A549 (cell line): ENCODE data around the gene RNF39. TPM values are rescaled to one million over a fixed set of nuclear protein-coding genes. Genes with fewer than 3 reads are reported as not detected.

Experiments
- ATAC-seq, 2 experiments: fragments of 200-7000 bp in 1 of 2; fragments of >200 bp in 1 of 2; cut with Nextera tagmentation in 1 of 2; cut with Tn5 transposase in 1 of 2; 3 replicates each; pipeline versions ENCODE4 v1.8.0 to v1.9.1; 2018 to 2020; ENCODE audit warnings: mild to moderate bottlenecking in 1 of 2, moderate library complexity in 1 of 2
- CTCF ChIA-PET: fragments of 300-600 bp; sonication (Branson Sonifier 250); formaldehyde crosslinking; extraction: SDS; loops from one replicate; lab custom pipeline; 2021; ENCODE audit warnings: antibody characterized with exemption, inconsistent platforms; lab: Yijun Ruan, JAX
- POLR2A ChIA-PET: fragments of 350-600 bp; formaldehyde crosslinking; extraction: SDS; loops from one replicate; lab custom pipeline; 2021; ENCODE audit warnings: antibody characterized with exemption, inconsistent platforms; lab: Yijun Ruan, JAX
- DNase-seq, 2 experiments: peaks; one replicate each; pipeline versions ENCODE4 v3.0.0 to v3.0.0-alpha.2; 2011 to 2016; ENCODE audit warnings: low read depth in 1 of 2, low spot score in 1 of 2
- FAIRE-seq: peaks from 2 replicates; lab custom pipeline; 2011; peaks lifted over from hg19 to GRCh38; lab: Jason Lieb, UNC
- H3K27ac ChIP-seq, 2 experiments: fragments of >200 bp; sonication (Bioruptor Twin); formaldehyde crosslinking; 3 replicates each; pipeline ENCODE4 v1.5.1; 2016 to 2017
- H3K4me1 ChIP-seq: fragments of >200 bp; sonication (Bioruptor Twin); formaldehyde crosslinking; 3 replicates; pipeline ENCODE4 v1.6.1; 2016
- H3K4me2 ChIP-seq: fragments of >200 bp; sonication (Bioruptor Twin); formaldehyde crosslinking; 3 replicates; pipeline ENCODE4 v1.6.1; 2016
- H3K4me3 ChIP-seq: fragments of >200 bp; sonication (Bioruptor Twin); formaldehyde crosslinking; 3 replicates; pipeline ENCODE4 v1.5.1; 2016
- H3K9me3 ChIP-seq: fragments of >200 bp; sonication (Bioruptor Twin); formaldehyde crosslinking; 3 replicates; pipeline ENCODE4 v1.6.1; 2016
- CBX2 ChIP-seq: fragments of 200-600 bp; sonication (generic); IDR thresholded peaks from 2 replicates; pipeline ENCODE4 v1.6.1; 2016; ENCODE audit warnings: low read depth, mild to moderate bottlenecking, borderline replicate concordance
- CBX8 ChIP-seq: fragments of 200-600 bp; sonication (generic); IDR thresholded peaks from 2 replicates; pipeline ENCODE4 v1.6.1; 2016
- CEBPB ChIP-seq, 2 experiments: fragments of >200 bp in 1 of 2; sonication (Bioruptor Twin) in 1 of 2; formaldehyde crosslinking in 1 of 2; IDR thresholded peaks; 2 replicates each; pipeline ENCODE4 v1.6.1; 2012 to 2016
- E2F6 ChIP-seq: IDR thresholded peaks from 2 replicates; pipeline ENCODE4 v1.6.1; 2012; ENCODE audit warnings: low read depth, borderline replicate concordance
- EHMT2 ChIP-seq: fragments of 200-600 bp; sonication (generic); IDR thresholded peaks from 2 replicates; pipeline ENCODE4 v1.6.1; 2016; ENCODE audit warnings: antibody characterized with exemption, low read depth, mild to moderate bottlenecking, moderate library complexity
- EP300 ChIP-seq, 2 experiments: fragments of >200 bp; sonication (Bioruptor Twin); formaldehyde crosslinking; IDR thresholded peaks; 2 replicates in 1 of 2; 3 replicates in 1 of 2; pipeline ENCODE4 v1.6.1; 2016 to 2017
- FOSB ChIP-seq: fragments of 250-450 bp; sonication (Bioruptor Pico); IDR thresholded peaks from 2 replicates; pipeline ENCODE4 v1.5.0; 2020; ENCODE audit warnings: mild to moderate bottlenecking, moderate library complexity
- FOXS1 ChIP-seq: fragments of 250-450 bp; sonication (Bioruptor Pico); IDR thresholded peaks from 2 replicates; pipeline ENCODE4 v1.5.0; 2020; ENCODE audit warnings: mild to moderate bottlenecking, moderate library complexity
- GATA3 ChIP-seq: IDR thresholded peaks from 2 replicates; pipeline ENCODE4 v1.6.1; 2012; ENCODE audit warnings: borderline replicate concordance
- HDAC2 ChIP-seq: fragments of 200-600 bp; sonication (generic); IDR thresholded peaks from 2 replicates; pipeline ENCODE4 v1.6.1; 2016
- HEYL ChIP-seq: fragments of 250-450 bp; sonication (Bioruptor Pico); IDR thresholded peaks from 2 replicates; pipeline ENCODE4 v1.8.0; 2021; ENCODE audit warnings: mild to moderate bottlenecking, moderate library complexity
- HOXB5 ChIP-seq: fragments of 250-450 bp; sonication (Bioruptor Pico); IDR thresholded peaks from 2 replicates; pipeline ENCODE4 v1.5.0; 2020; ENCODE audit warnings: mild to moderate bottlenecking, moderate library complexity
- JUN ChIP-seq, 2 experiments: fragments of >200 bp; sonication (Bioruptor Twin); formaldehyde crosslinking; IDR thresholded peaks; 2 replicates in 1 of 2; 3 replicates in 1 of 2; pipeline ENCODE4 v1.6.1; 2016 to 2017
- JUNB ChIP-seq: fragments of >200 bp; sonication (Bioruptor Twin); formaldehyde crosslinking; IDR thresholded peaks from 2 replicates; pipeline ENCODE4 v1.6.1; 2016
- KDM1A ChIP-seq: fragments of 200-600 bp; sonication (generic); IDR thresholded peaks from 2 replicates; pipeline ENCODE4 v1.6.1; 2016; ENCODE audit warnings: low read depth, mild to moderate bottlenecking
- KDM5A ChIP-seq: fragments of 200-600 bp; sonication (generic); IDR thresholded peaks from 2 replicates; pipeline ENCODE4 v1.6.1; 2016; ENCODE audit warnings: antibody characterized with exemption, mild to moderate bottlenecking
- MAFK ChIP-seq: fragments of 450-650 bp; IDR thresholded peaks from 2 replicates; pipeline ENCODE4 v1.6.1; 2014; ENCODE audit not compliant: partially characterized antibody
- MAZ ChIP-seq: fragments of 150-350 bp; IDR thresholded peaks from 2 replicates; pipeline ENCODE4 v1.6.1; 2014; ENCODE audit warnings: antibody characterized with exemption, low read depth, low read length, borderline replicate concordance
- MYC ChIP-seq: IDR thresholded peaks from 2 replicates; pipeline ENCODE4 v1.6.1; 2012; ENCODE audit warnings: mild to moderate bottlenecking, inconsistent platforms, low read length, improper control_type of control experiment, borderline replicate concordance
- NPAS2 ChIP-seq: fragments of 250-450 bp; sonication (Bioruptor Pico); IDR thresholded peaks from 2 replicates; pipeline ENCODE4 v1.8.0; 2022; ENCODE audit warnings: mild to moderate bottlenecking, moderate library complexity, borderline replicate concordance
- NR3C1 ChIP-seq: fragments of >200 bp; sonication (Bioruptor Twin); formaldehyde crosslinking; IDR thresholded peaks from 3 replicates; pipeline ENCODE4 v1.6.1; 2017
- PHF8 ChIP-seq: fragments of 200-600 bp; sonication (generic); IDR thresholded peaks from 2 replicates; pipeline ENCODE4 v1.6.1; 2016; ENCODE audit warnings: low read depth, mild to moderate bottlenecking, antibody characterized with exemption, moderate library complexity, borderline replicate concordance
- POLR2AphosphoS2 ChIP-seq: conservative IDR thresholded peaks from 2 replicates; pipeline ENCODE4 v1.6.1; 2012; ENCODE audit warnings: low read length, improper control_type of control experiment, inconsistent platforms
- SMC3 ChIP-seq: fragments of >200 bp; sonication (Bioruptor Twin); formaldehyde crosslinking; IDR thresholded peaks from 3 replicates; pipeline ENCODE4 v1.6.1; 2018; ENCODE audit warnings: inconsistent platforms
- TFCP2L1 ChIP-seq: fragments of 250-450 bp; sonication (Bioruptor Pico); IDR thresholded peaks from 2 replicates; pipeline ENCODE4 v1.5.0; 2021; ENCODE audit warnings: mild to moderate bottlenecking
- ZC3H11A ChIP-seq: fragments of 450-650 bp; IDR thresholded peaks from 2 replicates; pipeline ENCODE4 v1.6.1; 2014; ENCODE audit warnings: antibody characterized with exemption, mild to moderate bottlenecking
- ZSCAN20 ChIP-seq: fragments of 250-450 bp; sonication (Bioruptor Pico); IDR thresholded peaks from 2 replicates; pipeline ENCODE4 v1.8.0; 2022; ENCODE audit warnings: mild to moderate bottlenecking, moderate library complexity
- WGBS: methylation state at CpG from one replicate; pipeline ENCODE4 v1.1.6; 2017; ENCODE audit errors: missing lambda C conversion rate; 5-methylcytosine and 5-hydroxymethylcytosine counted together
- polyA plus RNA-seq, 4 experiments: library from polyadenylated mRNA; depleted of rRNA in 3 of 4; stranded (reverse); fragments of >200 nt; fragmentation: RNase III in 1 of 4; extraction: RNeasy Plus Mini Kit Qiagen cat#74134 plus additional on column Dnase treatment in 1 of 4; gene quantifications; 2 replicates in 3 of 4; 3 replicates in 1 of 4; pipeline ENCODE4 v1.2.3, GENCODE V29; 2011 to 2017
- TF ChIP-seq, protein P1 (sequence below): fragments of >200 bp; sonication (Bioruptor Twin); formaldehyde crosslinking; IDR thresholded peaks from 3 replicates; pipeline ENCODE4 v1.6.1; 2016
- TF ChIP-seq, protein P2 (sequence below): fragments of 250-450 bp; sonication (Bioruptor Pico); IDR thresholded peaks from 2 replicates; pipeline ENCODE4 v1.5.0; 2020; ENCODE audit warnings: low read depth, mild to moderate bottlenecking, moderate library complexity
- TF ChIP-seq, protein P3 (sequence below): fragments of 450-650 bp; IDR thresholded peaks from 2 replicates; pipeline ENCODE4 v1.6.1; 2014; ENCODE audit warnings: antibody characterized with exemption

Gene RNF39
- polyA plus RNA-seq, 2 of the 4 experiments (the other 2 are of a cell fraction), result not detected

- Histone ChIP-seq H3K4me1 (peaks cover 36% of the 10 kb centered on the region), H3K4me2 (no peak overlapping the region), H3K4me3 (no peak overlapping the region), H3K9me3 (no peaks in the 10 kb centered on the region), H3K27ac (no peak overlapping the region)
- no peak for TF ChIP-seq GATA3
- no peak for TF ChIP-seq KDM5A
- TF ChIP-seq HDAC2, result no peak
- TF ChIP-seq FOXS1 (CRISPR knock-in tag), result no peak
- no peak for TF ChIP-seq JUN (IDR thresholded peaks at IDR 0.05)
- TF ChIP-seq E2F6, result no peak
- TF ChIP-seq, protein P1, sequence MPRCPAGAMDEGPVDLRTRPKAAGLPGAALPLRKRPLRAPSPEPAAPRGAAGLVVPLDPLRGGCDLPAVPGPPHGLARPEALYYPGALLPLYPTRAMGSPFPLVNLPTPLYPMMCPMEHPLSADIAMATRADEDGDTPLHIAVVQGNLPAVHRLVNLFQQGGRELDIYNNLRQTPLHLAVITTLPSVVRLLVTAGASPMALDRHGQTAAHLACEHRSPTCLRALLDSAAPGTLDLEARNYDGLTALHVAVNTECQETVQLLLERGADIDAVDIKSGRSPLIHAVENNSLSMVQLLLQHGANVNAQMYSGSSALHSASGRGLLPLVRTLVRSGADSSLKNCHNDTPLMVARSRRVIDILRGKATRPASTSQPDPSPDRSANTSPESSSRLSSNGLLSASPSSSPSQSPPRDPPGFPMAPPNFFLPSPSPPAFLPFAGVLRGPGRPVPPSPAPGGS, result no peak
- TF ChIP-seq MAFK, result no peak
- TF ChIP-seq NPAS2 (CRISPR knock-in tag), result no peak
- TF ChIP-seq TFCP2L1 (CRISPR knock-in tag), result no peak
- TF ChIP-seq POLR2AphosphoS2, result no peak
- no peak for TF ChIP-seq MAZ
- no peak for TF ChIP-seq EHMT2
- no peak for TF ChIP-seq ZC3H11A
- TF ChIP-seq EP300 (IDR thresholded peaks at IDR 0.05), result no peak
- no peak for TF ChIP-seq HEYL (CRISPR knock-in tag)
- no peak for TF ChIP-seq KDM1A
- TF ChIP-seq ZSCAN20 (CRISPR knock-in tag), result no peak
- no peak for TF ChIP-seq FOSB (CRISPR knock-in tag)
- TF ChIP-seq SMC3, result no peak
- FAIRE-seq, result no peak
- CTCF ChIA-PET, result interaction anchor here (0.8 to 16.7 kb wide), 3 partner anchors 10 to 22 kb away, joined by 3 to 353 read pairs (median 4); partner anchors contain the start of gene TRIM40
- POLR2A ChIA-PET, result no interaction called here
- 76% methylated on average over 6 of the region's 6 CpGs for WGBS
- ATAC-seq, result no peak
- no peak for DNase-seq
Measured at GRCh38 chr6:30116724-30117123, 41.2 kb upstream of the RNF39 start.

DNA sequence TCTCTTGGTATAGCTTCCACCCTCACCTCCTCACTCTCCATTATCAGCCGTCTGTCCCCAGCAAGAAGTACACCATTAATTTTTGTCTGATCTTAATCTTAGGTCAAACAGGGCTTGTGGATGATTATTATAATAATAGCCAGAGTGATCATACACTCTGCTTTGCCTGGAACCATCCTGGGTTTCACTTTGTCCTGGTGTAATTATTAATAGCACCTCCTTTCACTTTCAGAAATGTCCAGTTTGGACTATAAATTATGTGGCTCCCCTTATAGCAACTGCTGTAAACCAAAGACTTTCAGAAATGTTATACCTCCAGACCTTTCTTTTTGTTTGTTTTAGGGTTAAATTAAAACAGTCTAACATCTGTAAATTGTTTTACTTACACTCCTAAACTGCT is 38.3 kb upstream of the RNF39 start:
- FAIRE-seq (no peak), ATAC-seq (peak in 1 of 2 experiments; percentile 24; a peak in 1 of 6 replicates), DNase-seq (no peak)
- TF ChIP-seq KDM1A, result no peak
- TF ChIP-seq PHF8, result no peak
- no peak for TF ChIP-seq HOXB5
- TF ChIP-seq, protein P2, sequence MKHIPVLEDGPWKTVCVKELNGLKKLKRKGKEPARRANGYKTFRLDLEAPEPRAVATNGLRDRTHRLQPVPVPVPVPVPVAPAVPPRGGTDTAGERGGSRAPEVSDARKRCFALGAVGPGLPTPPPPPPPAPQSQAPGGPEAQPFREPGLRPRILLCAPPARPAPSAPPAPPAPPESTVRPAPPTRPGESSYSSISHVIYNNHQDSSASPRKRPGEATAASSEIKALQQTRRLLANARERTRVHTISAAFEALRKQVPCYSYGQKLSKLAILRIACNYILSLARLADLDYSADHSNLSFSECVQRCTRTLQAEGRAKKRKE, result no peak
- TF ChIP-seq FOXS1 (CRISPR knock-in tag), result no peak
- TF ChIP-seq JUNB, result no peak
- TF ChIP-seq HEYL (CRISPR knock-in tag), result no peak
- no peak for TF ChIP-seq JUN (IDR thresholded peaks at IDR 0.05)
- no peak for TF ChIP-seq HDAC2
- TF ChIP-seq MYC, result no peak
- no peak for TF ChIP-seq EHMT2
- no peak for TF ChIP-seq E2F6
- no peak for TF ChIP-seq ZSCAN20 (CRISPR knock-in tag)
- TF ChIP-seq CEBPB (IDR thresholded peaks at IDR 0.05), result no peak
- TF ChIP-seq CBX2, result no peak
- no peak for TF ChIP-seq NR3C1
- TF ChIP-seq CBX8, result no peak
- TF ChIP-seq, protein P3, sequence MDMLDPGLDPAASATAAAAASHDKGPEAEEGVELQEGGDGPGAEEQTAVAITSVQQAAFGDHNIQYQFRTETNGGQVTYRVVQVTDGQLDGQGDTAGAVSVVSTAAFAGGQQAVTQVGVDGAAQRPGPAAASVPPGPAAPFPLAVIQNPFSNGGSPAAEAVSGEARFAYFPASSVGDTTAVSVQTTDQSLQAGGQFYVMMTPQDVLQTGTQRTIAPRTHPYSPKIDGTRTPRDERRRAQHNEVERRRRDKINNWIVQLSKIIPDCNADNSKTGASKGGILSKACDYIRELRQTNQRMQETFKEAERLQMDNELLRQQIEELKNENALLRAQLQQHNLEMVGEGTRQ, result no peak
- Histone ChIP-seq H3K27ac (peak overlapping the region; percentile 58 to 73; a peak in 5 of 6 replicates), H3K4me1 (peaks cover 34% of the 10 kb centered on the region), H3K4me2 (peak overlapping the region; percentile 79), H3K4me3 (no peak overlapping the region), H3K9me3 (no peaks in the 10 kb centered on the region)
- ChIA-PET POLR2A (no interaction called here), CTCF (interaction anchor here (3.6 to 16.7 kb wide), 2 partner anchors 11 to 16 kb away, joined by 21 to 353 read pairs; partner anchors contain the start of gene TRIM40)
- WGBS, result 39% methylated on average over 1 of the region's 1 CpG
